ENCODE measurements around the gene CNTNAP2.

DNA sequence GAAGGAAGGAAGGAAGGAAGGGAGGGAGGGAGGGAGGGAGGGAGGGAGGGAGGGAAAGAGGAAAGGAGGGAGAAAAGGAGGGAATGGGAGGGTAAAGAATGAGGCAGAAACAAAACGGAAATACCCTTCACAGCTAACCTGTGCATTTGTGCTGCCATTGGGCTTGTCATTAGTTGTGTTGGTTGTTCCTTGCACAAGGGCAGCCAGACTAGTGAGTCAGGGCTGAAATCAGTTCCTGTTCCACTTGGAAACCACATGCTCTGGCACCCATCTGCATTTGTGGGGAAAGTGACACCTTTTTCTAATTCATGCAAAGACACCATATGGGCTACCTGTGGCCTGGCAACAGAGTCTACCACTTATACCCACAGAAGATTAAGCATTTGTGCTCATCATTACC is 1469.9 kb downstream of the CNTNAP2 start:
- TF ChIP-seq, protein P1, sequence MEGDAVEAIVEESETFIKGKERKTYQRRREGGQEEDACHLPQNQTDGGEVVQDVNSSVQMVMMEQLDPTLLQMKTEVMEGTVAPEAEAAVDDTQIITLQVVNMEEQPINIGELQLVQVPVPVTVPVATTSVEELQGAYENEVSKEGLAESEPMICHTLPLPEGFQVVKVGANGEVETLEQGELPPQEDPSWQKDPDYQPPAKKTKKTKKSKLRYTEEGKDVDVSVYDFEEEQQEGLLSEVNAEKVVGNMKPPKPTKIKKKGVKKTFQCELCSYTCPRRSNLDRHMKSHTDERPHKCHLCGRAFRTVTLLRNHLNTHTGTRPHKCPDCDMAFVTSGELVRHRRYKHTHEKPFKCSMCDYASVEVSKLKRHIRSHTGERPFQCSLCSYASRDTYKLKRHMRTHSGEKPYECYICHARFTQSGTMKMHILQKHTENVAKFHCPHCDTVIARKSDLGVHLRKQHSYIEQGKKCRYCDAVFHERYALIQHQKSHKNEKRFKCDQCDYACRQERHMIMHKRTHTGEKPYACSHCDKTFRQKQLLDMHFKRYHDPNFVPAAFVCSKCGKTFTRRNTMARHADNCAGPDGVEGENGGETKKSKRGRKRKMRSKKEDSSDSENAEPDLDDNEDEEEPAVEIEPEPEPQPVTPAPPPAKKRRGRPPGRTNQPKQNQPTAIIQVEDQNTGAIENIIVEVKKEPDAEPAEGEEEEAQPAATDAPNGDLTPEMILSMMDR (IDR thresholded peaks at IDR 0.05; ENCODE audit: insufficient read depth, low read length, poor library complexity, severe bottlenecking) = no peak
- no peak for TF ChIP-seq EZH2phosphoT487 (conservative IDR thresholded peaks at IDR 0.05; ENCODE audit: low read length)
